ENCODE measurements around the gene KRT14. TPM values are rescaled to one million over a fixed set of nuclear protein-coding genes. Genes with fewer than 3 reads are reported as not detected.

KRT14 gene
- total RNA-seq, 1 donor from 2014 or later, result not detected

DNA sequence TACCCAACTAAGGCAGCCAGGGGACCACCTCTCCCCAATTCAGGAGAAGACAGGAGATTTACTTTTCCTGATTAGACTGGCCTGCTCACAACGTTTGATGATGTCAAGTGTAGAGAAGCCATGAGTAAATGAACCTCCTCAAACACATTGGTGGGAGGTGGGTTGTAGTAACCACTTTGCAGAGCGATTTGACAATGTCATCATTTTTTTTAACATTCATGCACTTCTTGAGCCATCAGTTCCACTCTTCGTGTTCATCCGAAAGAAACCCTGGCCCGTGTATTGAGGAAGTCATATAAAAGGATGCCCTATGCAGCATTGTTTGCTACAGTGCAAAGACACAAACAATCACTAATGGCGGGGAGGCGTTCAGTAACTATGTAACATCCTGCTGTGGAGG lies 53.1 kb downstream of the KRT14 start:
- intact Hi-C loops (cut with micrococcal nuclease), result no loop called here

DNA sequence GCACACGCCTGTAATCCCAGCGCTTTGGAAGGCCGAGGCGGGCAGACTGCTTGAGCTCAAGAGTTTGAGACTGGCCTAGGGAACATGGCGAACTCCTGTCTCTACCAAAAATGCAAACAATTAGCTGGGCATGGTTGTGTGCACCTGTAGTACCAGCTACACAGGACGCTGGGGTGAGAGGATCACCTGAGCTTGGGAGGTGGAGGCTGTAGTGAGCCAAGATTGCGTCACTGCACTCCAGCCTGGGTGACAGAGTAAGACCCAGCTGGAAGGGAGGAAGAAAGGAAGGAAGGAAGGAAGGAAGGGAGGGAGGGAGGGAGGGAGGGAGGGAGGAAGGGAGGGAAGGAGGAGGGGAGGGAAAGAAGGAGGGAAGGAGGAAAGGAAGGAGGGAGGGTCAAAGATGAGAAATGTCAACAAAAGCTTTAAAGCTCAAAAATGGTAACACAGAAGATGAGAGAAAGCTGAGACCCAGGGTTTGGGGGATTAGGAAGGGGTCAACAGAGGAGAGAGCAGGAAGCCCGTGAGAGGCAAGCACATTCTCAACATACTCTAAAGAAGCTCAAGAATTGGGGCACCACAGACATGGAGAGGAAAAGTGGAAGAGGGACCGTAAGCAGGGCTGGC lies 53.6 kb downstream of the KRT14 start:
- intact Hi-C loops (cut with micrococcal nuclease), result no loop called here

Other genes with a start within 250 kb of the KRT14 start
- not detected in 2 replicates for gene KRT33A, start 236.1 kb downstream of the KRT14 start, total RNA-seq
- not detected in 2 replicates for gene KRT33B, start 217.1 kb downstream of the KRT14 start, total RNA-seq
- not detected in 2 replicates for gene KRT34, start 204.6 kb downstream of the KRT14 start, total RNA-seq
- not detected in 2 replicates for gene KRT31, start 189.3 kb downstream of the KRT14 start, total RNA-seq
- not detected in 2 replicates for gene KRT37, start 162.3 kb downstream of the KRT14 start, total RNA-seq
- not detected in 2 replicates for gene KRT38, start 145.9 kb downstream of the KRT14 start, total RNA-seq
- gene KRT32, start 119.5 kb downstream of the KRT14 start, total RNA-seq, result not detected in 2 replicates
- not detected in 2 replicates for gene KRT35, start 105.7 kb downstream of the KRT14 start, total RNA-seq
- gene KRT36, start 97.0 kb downstream of the KRT14 start, total RNA-seq, result not detected in 2 replicates
- not detected in 2 replicates for gene KRT13, start 81.3 kb downstream of the KRT14 start, total RNA-seq
- not detected in 2 replicates for gene KRT15, start 68.0 kb downstream of the KRT14 start, total RNA-seq
- gene KRT19, start 58.6 kb downstream of the KRT14 start, total RNA-seq, result not detected in 2 replicates
- gene KRT9, start 14.8 kb downstream of the KRT14 start, total RNA-seq, result not detected in 2 replicates
- not detected in 2 replicates for gene KRT16, start 25.9 kb upstream of the KRT14 start, total RNA-seq
- gene KRT17, start 37.7 kb upstream of the KRT14 start, total RNA-seq, result 0.86 TPM in 1 of 2 replicates, not detected in the other
- 751 and 753 TPM in 2 replicates for gene EIF1, start 102.0 kb upstream of the KRT14 start, total RNA-seq
- gene GAST, start 125.4 kb upstream of the KRT14 start, total RNA-seq, result not detected in 2 replicates
- 0.36 TPM in 2 replicates for gene HAP1, start 147.7 kb upstream of the KRT14 start, total RNA-seq
- 0.73 and 0.93 TPM in 2 replicates for gene JUP, start 199.8 kb upstream of the KRT14 start, total RNA-seq
- 3.8 and 6.1 TPM in 2 replicates for gene P3H4, start 225.1 kb upstream of the KRT14 start, total RNA-seq
- 0.27 and 0.36 TPM in 2 replicates for gene FKBP10, start 226.1 kb upstream of the KRT14 start, total RNA-seq
- gene NT5C3B, start 249.3 kb upstream of the KRT14 start, total RNA-seq, result 42.8 and 43.4 TPM in 2 replicates

Measured in T-helper 2 cell treated with Interferon-gamma antibody and Interleukin-4, amounts not matched to agents 100 ng/mL and 5 ng/mL, for 36 hours (primary cell).